HG03575 (cell line): ENCODE data around the gene LRRC32.
"Not testable (repeated sequence)": the region's sequence is repeated elsewhere in the genome, so short reads cannot be mapped to it uniquely, and the experiment has no call there.

ENCODE experiments used
- ATAC-seq: cut with Tn5 transposase; IDR thresholded peaks from one replicate; pipeline ENCODE4 v1.9.1; 2021; ENCODE audit not compliant: unreplicated experiment, insufficient number of reproducible peaks, low FRiP score; ENCODE audit errors: extremely low read depth

The LRRC32 gene

DNA sequence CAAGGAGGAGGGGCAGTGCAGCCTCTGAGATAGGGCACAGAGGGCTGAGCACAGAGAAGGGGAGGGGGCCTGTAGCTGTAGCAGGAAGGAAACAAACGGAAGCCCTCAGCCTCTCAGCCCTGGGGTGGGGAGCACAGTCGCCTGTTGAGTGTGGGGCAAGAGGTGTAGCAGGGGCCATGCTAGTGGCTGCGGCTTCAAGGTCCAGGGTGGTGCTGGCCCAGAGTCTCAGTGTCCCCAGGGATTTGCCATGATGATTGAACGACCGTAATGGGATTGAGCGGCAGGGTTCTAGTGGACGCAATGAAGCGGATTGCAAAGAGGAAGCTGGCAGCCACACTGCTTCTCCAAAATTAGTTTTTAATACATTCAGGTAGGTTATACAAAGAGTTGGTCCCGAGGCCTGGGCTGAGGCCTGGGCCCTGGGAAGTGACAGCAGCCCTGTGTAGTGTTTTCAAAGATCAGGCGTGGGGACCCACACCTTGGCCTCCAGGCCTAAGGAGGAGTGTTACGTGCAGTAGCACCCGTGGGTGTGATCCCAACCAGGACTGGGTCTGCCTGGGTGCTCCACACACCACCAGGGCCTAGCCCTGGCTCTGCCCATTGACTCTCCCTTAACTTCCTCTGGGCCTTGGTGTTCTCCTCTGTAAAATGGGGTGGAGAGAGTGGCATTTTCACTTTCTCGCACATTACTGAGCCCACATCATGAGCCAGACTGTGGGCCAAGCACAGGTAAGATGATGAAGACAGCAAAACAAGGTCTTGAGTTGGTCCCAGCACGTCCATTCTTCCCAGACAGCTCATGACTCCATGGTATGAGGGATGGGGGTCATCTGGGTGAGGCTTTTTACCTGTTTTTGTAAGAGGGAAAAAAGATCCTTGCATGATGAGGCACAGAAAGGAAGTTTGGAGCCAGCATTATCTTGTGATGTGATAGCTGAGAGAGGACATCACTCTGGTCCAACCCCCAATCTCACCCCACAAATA is 13.1 kb downstream of the LRRC32 start:
- ATAC-seq: no peak

DNA sequence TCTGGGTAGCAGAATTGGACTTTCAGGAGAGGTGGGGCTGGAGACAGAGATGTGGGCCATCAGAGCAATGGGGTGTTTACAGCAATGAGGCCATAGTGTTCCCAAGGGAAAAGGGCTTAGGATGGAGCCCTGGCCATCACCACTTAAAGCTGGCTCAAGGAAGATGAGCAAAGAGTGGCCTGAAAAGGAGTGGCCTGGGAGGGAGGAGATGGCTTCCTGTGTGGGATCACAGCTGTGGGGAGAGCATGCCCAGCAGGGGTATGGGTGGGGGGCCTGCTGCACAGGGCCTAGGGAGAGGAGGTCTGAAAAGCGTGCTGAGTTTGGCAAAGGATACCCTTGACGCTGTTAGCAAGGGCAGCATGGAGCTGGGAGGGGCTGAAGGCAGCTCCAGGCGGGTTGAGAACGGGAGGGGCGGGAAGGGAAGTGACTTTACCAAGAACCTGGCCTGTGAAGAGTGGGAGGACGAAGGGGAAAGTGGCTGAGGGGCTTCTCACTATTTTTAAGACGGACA is 13.9 kb downstream of the LRRC32 start:
- ATAC-seq: no peak

DNA sequence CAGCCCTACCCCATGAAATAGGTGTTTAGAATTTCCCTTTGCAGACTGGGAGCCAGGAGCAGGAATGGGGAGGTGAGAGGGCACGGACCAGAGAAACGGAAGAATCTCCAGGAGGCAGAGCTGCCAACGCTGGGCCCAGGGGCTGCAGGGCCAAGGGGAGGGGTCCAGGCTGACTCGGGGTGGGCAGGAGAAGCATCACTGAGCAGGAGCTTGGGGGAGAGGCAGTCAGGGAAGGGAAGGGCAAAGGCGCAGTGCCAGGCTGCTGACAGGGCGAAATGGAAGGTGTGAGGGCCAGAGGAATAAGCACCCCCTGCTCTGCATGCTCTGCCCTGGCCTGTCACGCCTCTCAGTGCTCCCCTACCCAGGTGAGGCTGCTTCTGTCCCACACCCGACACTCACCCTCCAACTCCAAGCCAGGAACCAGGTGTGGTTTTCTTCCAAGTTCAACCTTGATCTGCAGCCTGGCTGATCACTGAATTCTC is 14.5 kb downstream of the LRRC32 start:
- no peak for ATAC-seq

DNA sequence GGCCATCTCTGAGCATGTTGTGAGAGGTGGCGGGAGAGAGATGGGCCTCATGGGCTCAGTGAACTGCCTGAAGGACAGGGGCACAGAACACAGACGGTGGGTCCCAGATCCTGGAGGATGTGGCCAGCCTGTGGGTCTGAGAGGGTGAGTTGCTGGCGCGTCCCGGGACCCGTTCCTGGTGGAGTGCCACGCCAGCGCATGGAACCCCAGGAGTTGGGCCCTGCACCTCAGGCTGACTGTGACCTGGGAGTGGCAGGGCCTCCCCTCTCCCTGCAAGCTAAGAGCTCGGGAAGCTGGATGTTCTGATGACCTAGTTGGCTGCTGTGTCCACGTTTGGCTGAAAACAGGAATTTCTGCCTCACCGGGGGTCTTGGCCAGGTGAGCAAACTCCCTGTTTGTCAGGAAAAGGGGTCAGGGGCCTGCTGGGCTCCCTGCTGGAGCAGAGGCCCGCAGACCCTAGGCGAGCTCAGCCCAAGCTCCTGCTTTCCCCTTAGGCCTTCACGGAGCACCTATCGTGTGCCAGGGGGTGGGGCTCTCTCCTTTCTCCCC is 15.0 kb downstream of the LRRC32 start:
- ATAC-seq: no peak

DNA sequence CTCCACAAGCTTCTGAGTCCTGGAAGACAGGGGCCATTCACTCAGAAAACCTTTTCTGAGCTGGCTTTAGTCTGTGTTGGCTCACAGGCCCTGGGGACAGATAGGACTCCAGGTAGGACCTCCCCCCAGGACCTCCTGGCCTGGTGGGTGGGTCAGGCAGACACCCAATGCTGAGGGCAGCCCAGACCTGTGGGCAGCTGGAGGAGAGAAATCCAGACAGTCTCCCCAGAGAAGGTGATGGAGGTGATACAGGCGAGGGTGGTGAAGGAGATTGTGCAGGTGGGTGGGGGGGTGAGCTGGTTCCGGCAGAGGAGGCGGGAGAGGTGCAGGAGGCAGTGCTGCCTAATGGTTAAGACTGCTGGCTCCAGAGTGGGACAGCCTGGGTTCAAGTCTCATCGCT is 15.6 kb downstream of the LRRC32 start:
- ATAC-seq: no peak

DNA sequence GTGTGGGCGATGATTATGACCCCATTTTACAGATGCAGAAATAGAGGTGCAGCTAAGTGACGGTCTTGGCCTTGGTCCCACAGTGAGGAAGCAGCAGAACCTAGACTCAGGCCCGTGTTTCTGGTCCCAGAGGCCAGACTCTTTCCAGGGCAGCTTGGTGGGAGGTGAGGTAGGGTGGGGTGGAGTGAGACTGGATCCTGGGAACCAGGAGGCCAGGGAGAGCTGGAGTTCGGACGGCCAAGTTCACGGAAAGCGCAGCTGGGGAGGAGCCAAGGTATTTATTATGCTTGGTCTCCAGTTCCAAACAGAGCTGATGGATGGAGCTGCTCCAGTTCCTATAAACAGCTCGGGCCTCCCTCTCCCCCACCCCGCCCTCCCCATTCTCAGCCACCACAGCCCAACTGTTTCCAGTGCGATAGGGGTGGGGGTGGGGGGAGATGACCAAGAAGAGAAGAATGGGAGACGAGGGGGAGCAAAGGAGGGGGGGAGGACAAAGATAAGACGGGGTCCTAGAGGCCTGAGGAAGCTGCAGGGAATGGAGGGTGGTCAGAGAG is 16.2 kb downstream of the LRRC32 start:
- no peak for ATAC-seq

DNA sequence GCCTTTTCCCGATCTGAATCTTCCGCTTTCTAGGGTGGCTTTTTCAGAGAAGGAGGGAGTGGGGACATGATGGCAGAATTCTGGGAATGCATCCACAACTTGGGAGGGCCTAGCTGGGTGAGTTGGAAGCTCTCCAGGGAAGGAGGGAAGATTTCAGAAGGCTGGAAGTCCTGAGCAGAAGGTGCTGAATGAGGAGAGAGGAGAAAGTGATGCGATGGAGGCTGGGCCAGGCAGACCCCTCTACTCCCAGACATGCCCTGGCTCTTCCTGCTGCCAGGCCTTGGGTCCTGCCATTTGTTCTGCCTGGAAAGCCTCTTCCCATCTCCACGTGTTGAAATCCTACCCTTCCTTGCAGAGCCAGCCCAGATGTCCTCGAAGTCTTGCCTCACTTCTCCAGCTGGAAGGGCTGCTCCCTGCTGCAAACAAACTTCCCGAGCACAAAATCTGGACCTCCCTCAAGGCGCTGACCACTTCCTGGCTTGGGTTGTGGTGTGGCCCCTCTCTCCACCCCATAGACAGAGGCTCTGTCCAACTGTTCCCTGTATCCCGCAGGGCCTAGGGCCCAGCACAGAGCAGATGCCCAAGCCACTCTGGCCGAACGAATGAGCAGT is 16.8 kb downstream of the LRRC32 start:
- ATAC-seq: no peak

DNA sequence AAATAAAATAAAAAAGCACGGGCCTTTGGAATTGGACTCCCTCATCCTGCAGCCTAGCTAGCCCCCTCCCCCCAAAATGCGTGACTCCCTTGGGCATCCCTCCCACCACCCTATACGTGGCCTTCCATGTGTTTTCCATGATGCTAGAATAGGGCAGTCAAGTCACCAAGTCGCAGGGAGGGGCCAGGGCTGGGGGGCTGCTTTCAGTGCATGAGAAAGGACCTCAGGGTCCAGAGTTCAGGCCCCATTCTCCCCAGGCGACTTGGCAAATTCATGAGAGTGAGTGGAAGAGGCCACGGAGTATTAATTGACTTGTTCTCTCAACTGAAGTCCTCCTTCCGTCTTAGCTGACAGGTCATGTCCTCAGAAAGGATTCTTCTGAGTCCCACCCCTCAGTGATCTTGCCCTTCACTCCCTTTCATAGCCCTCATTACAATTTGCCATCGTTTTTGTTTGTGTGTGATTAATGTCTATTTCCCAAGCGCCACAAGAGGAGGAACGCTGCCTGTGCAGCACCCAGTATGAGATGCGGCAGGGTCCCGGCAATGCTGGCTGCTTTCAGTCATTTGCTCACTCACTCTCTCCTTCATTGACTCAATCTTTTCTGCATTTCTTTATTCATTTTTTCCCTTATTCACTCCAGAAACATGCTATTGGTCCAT is 17.4 kb downstream of the LRRC32 start:
- no peak for ATAC-seq

DNA sequence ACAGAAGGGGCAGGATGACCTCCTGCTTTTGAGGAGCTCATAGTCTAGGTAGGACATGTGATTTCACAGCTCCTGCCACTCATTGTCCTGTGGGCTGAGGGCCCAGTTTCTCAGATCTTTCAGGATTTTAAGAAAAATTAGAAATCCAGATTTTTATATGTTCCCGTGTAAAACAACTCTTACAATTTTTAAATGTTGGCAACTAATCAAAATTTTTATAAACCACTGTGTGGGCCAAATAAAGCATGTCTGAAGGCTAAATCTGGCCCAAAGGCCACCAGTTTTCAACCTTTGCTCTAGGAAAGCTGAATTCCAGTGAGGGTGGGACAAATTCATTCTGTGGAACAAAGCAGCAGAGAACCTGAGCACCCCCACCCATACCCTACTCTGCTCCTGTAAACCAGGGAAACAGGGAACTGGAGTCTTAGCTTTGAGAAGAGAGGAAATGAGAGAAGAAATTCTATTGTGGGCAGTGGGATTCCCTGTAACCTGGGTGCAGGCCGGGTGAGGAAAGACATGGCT is 20.6 kb downstream of the LRRC32 start:
- no peak for ATAC-seq

DNA sequence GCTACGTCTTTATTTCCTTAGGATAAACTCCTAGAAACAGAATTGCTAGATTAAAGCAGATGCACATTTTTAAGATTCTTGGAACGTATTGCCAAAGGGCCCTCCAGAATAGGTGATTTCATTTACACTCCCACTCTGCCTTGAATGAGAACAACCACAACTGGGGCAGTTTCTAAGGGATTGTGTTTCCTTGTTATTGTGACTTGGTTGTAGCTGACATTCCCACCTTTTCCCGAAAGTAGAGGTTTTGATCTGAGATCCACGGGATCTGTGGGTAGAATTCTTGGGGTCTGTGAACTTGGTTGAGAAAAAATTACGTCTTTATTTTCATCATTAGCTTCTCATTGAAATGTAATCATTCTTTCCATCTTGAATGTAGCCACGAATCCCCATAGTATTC is 21.5 kb downstream of the LRRC32 start:
- ATAC-seq: no peak

DNA sequence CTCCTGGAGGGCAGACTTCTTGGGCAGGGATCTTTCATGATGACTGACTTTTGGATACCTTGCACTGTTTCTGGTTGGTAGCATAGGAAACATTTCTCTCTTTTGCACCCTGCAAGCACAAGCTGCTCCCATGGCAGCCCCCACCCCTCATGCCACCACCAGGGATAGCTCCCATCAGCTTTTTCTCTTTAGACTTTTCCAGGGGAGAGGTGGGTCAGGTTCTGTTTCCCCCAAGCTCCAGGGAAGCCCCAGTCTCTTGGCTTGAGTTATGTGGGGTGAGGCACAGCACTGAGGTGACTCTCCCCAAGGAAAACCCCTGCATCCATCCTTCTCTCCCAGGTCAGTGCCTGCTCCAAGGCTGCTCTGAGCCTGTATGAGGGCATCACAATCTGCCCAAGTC is 22.5 kb downstream of the LRRC32 start:
- no peak for ATAC-seq

DNA sequence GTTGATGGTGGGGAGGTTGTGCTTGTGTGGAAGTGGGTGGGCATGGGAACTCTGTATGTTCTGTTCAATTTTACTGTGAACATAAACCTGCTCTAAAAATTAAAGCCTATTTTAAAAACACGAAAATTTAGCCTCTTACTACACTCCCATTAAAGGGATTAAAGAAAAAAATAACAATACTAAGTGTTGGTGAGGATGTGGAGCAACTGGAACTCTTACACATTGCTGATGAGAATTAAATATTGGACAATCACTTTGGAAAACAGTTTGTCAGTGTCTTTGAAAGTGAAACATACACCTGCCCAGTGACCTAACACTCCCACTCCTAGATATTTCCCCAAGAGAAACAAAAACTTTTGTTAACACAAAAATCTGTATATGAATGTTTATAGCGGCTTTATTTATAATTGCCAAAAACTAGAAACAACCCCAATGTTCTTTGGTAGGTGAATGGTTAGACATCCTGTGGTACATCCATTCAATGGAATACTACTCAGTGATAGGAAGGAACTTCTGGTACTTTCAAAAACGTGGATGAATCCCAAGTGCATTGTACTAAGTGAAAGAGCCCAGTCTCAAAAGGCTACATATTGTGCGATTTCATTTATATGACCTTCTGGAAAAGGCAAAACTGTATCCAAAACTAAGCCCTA is 23.5 kb downstream of the LRRC32 start:
- ATAC-seq: no peak

DNA sequence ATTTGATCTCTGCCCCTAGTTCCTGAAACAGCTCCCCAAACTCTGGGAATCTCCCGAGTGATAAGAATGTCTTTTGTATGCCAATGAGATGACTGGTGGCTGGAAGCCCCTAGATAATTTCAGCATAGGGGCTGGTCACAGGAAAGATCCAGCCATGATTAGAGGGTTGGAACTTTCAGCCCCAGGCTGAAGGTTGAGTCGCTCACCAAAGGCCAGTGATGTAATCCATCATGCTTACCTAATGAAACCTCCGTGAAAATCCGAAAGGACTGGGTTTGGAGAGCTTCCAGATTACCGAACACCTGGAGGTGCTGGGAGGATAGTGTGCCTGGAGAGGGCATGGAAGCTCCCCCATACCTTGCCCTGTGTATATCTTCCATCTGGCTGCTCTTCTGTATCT is 26.0 kb downstream of the LRRC32 start:
- no peak for ATAC-seq

DNA sequence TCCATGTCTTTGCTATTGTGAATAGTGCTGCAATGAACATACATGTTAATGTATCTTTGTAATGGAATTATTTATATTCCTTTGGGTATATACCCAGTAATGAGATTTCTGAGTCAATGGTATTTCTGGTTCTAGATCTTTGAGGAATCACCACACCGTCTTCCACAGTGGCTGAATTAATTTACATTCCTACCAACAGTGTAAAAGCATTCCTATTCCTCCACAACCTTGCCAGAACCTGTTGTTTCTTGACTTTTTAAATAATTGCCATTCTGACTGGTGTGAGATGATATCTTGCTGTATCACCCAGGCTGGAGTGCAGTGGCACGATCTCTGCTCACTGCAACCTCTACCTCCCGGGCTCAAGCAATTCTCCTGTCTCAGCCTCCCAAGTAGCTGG is 26.8 kb downstream of the LRRC32 start:
- not testable (repeated sequence) for ATAC-seq

DNA sequence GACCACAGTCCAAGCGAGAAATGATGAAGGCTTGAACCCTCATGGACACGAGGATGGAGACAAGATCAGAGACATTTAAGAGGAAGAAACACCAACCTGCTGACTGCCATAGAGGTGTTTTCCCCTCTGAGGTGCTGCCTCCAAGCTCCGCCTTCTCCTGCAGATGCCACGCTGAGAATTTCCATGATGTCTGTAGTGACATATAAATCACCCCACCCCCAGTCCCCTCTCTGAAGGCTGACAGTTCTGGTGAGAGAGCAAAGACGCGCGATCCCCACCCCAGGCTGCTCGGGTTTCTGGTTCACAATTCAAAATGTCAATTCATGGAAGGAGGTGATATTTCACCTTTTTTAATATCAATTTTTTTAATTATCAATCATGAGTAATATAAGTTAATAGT is 28.2 kb downstream of the LRRC32 start:
- ATAC-seq: no peak

DNA sequence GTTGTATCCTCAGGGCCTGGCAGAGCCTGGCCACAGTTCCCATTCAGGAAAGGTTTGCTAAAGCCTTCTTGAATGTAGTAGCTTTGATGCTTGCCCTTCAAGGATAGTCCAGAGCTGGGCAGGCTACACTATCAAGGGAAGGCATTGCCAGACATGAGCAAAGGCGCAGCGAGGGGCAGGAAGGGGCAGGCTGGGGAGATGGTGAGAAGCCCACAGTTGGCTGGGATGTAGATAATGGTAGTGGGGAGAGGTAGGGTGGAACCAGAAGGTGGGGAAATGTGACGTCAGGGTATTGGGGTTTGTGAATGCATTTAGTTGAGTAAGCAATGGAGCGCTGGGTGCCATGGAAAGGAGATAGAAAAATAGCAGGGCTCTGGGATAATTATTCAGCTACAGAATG is 28.6 kb downstream of the LRRC32 start:
- ATAC-seq: no peak

DNA sequence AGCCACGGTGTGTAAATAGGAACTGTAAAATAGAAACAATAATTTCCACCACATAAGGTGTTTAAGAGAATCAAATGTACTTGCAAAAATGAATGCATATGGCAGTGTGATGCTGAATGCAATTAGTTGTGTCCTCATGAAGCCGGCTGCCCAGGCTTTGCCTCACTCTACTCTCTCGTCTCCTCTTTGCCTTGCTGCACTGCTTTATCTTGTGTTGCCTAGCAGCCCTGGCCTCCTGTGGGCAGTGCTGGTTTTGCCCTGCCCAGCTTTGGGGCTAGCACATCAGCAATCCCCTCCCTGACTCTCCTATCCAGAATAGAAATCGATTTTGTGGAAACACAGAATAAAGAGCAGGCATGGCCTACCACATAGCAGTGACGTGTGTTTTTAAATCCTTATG is 30.0 kb downstream of the LRRC32 start:
- no peak for ATAC-seq

DNA sequence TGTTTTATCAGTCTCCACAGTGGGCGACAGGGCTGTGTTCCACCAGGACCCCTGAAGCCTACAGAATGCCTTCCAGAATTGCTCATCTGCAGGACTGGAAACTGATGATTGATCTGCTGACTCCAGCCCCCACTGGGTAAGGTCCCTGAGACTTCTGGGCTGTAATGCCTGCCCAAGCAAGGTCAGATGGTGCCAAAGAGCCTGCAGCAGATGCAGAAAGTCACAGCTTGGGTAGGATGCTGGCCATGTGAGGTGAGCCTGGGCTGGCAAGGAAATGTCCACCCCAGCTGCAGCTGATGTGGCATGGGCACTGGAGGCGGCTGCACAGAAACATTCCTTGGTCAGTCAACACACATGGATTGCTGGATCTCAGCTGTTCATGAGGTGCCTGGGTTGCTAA is 30.9 kb downstream of the LRRC32 start:
- ATAC-seq: no peak
